Measurements from ENCODE around the gene CDKN2C. TPM values are rescaled to one million over a fixed set of nuclear protein-coding genes. Genes with fewer than 3 reads are reported as not detected.
"Not testable (repeated sequence)": the region's sequence is repeated elsewhere in the genome, so short reads cannot be mapped to it uniquely, and the experiment has no call there.

Gene CDKN2C
- total RNA-seq, 1 experiment from 2014 or later: 66.6 TPM

DNA sequence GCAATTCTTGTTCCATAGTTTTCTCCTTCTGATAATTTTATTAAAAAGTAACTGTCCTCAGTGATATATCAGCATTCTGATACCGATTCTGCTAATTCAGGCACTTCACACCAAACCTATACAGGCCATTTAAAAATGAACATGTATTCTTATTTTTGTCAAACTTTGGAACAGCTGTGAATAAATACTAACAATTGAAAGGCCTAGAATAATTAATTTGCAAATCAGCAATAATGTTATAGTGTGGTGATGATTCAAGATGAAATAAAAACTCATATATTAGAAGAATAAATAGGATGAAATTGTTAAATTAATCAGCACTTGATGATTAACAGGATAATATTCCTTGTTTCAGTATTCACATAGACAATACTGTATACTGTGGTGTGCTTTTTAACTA is 9.9 kb downstream of the CDKN2C start:
- Histone ChIP-seq H3K4me3 (peak overlapping the region; percentile 96), H3K36me3 (peaks cover under 1% of the 10 kb centered on the region; the same call in 1 of the 2 replicates), H3K9me3 (replicated peaks) (no peaks in the 10 kb centered on the region), H3K27me3 (no peaks in the 10 kb centered on the region), H3K27ac (peak overlapping the region; percentile 99), H3K4me1 (peaks cover 22% of the 10 kb centered on the region)
- DNase-seq: no peak

DNA sequence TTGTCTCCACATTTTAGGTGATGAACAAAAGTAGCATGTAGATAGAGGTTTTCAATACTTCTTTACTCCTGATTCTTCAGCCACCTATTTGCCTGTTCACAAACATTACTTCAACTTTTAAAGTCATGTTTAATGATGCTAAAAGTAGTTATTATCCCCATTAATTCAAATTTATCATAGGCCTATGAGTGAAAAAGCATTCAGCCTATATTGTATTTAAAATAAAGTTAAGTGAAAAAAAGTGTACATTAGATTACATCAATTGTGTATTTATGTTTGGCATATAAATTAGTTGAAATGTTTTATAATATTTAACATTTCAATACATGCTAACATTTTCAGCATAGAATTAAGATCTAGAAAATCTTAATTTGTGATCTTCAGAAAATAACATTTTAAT is 10.5 kb downstream of the CDKN2C start:
- no peak overlapping the region for H3K4me3 ChIP-seq
- no peaks in the 10 kb centered on the region for H3K27me3 ChIP-seq
- peaks cover 22% of the 10 kb centered on the region for H3K4me1 ChIP-seq
- no peaks in the 10 kb centered on the region for H3K36me3 ChIP-seq
- peak overlapping the region; percentile 99; the same call in 1 of the 2 replicates for H3K27ac ChIP-seq
- DNase-seq: peak in 1 of 2 experiments; percentile 22
- H3K9me3 ChIP-seq (replicated peaks): no peaks in the 10 kb centered on the region

DNA sequence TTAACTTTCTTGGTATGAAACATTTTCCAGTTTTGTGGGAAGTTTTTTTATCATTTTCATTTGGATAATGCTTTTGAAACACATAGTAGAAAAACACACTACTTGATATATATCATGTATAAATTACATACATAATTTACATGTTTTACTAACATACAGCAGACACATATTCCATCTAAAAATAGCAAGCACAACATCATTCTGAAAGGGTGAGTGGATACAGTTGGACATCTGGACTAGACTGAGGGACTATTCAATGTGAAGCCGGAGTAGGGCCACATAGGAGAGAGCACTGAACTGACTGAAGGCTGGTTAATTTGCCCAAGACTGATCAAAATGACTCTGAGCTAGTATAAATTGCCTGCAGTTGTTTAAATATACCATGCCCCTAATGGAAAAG is 11.7 kb downstream of the CDKN2C start:
- DNase-seq: peak; percentile 11 to 62
- H3K4me1 ChIP-seq: peaks cover 22% of the 10 kb centered on the region
- H3K4me3 ChIP-seq: no peak overlapping the region
- H3K9me3 ChIP-seq (replicated peaks): no peaks in the 10 kb centered on the region
- H3K36me3 ChIP-seq: no peaks in the 10 kb centered on the region
- H3K27ac ChIP-seq: peak overlapping the region; percentile 99; the same call in 1 of the 2 replicates
- no peaks in the 10 kb centered on the region for H3K27me3 ChIP-seq

DNA sequence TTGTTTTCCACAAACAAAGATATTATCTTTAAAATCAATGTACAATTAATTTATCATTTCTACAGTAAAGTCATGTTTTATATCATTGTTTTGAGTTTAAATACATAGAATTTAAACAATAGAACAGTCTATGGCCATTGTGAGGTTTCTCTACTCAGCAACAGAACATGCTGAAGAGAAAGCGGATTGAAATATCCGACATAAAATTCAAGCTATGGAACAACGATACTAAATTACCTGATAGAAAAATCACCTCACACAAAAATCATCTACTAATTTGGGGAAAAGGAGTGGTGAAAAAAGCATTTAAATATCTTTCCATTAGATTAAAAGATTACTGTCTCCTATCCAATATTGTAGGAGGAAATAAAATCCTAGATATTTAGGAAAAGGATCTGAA is 12.6 kb downstream of the CDKN2C start:
- Histone ChIP-seq H3K27ac (no peak overlapping the region), H3K27me3 (no peaks in the 10 kb centered on the region), H3K4me3 (no peak overlapping the region), H3K9me3 (replicated peaks) (no peaks in the 10 kb centered on the region), H3K4me1 (peaks cover 22% of the 10 kb centered on the region), H3K36me3 (no peaks in the 10 kb centered on the region)
- no peak for DNase-seq

DNA sequence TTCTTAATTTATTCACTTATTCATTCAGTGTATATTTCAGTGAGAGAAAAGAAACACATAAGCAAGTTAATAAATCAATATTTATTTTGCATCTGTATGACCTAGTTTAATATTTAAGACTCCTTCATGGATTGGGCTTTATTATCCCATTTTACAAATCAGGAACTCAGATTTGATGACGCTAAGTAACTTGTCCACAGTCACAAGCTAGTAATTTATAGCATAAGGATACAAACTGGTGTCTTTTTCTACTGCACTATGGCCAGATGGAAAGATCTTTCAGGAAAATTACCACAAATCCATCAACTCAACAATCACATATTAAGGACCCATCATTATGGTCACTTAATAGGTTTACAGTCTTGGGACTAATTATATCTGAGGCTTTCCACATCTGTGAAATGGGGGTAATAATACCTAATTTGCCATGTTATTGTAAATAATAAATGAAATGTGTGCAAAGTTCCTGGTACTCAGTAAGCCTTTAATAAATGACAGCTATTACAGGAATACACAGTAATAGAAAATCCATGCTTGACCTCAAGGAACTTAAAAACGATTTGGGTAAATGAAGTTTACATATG is 13.3 kb downstream of the CDKN2C start:
- Histone ChIP-seq H3K4me1 (peaks cover 22% of the 10 kb centered on the region), H3K27ac (no peak overlapping the region), H3K9me3 (replicated peaks) (no peaks in the 10 kb centered on the region), H3K36me3 (no peaks in the 10 kb centered on the region), H3K4me3 (no peak overlapping the region), H3K27me3 (no peaks in the 10 kb centered on the region)
- no peak for DNase-seq

DNA sequence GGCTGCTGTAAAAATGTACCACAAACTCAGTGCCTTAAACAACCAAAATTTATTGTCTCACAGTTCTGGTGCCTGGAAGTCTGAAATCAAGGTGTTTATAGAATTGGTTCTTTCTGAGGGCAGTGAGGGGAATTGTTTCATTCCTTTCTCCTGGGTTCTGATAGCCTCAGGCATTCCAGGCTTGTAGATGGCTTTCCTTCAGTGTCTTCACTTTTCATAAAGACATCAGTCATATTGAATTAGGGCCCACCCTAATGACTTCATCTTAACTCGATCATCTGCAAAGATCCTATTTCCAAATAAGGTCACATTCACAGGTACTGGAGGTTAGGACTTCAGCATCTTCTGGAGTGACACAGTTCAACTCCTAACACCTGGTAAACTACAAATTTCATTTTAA is 15.0 kb downstream of the CDKN2C start:
- Histone ChIP-seq H3K27ac (no peak overlapping the region), H3K4me3 (no peak overlapping the region), H3K27me3 (no peaks in the 10 kb centered on the region), H3K4me1 (peaks cover 19% of the 10 kb centered on the region), H3K36me3 (no peaks in the 10 kb centered on the region), H3K9me3 (replicated peaks) (no peaks in the 10 kb centered on the region)
- DNase-seq: peak in 1 of 2 experiments; percentile 32

DNA sequence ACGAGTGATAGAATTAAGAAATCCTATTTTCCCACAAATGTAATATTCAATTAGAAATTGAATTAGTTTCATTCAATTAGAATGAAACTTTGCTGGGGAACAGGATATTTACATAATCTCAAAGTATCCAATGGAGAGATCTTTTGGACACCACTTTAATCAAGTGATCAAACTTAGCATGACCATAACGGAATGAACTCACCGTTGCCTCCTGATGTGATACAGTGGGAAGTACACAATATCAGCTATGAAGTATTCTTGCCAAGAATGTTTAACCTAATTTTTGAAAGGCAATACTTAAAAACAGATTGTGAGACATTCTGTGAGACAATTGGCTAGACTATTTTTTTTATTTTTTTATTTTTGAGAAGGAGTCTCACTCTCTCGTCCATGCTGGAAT is 16.6 kb downstream of the CDKN2C start:
- no peaks in the 10 kb centered on the region for H3K36me3 ChIP-seq
- H3K9me3 ChIP-seq (replicated peaks): no peaks in the 10 kb centered on the region
- DNase-seq: no peak
- H3K27ac ChIP-seq: no peak overlapping the region
- H3K4me3 ChIP-seq: no peak overlapping the region
- no peaks in the 10 kb centered on the region for H3K27me3 ChIP-seq
- H3K4me1 ChIP-seq: peaks cover 10% of the 10 kb centered on the region

DNA sequence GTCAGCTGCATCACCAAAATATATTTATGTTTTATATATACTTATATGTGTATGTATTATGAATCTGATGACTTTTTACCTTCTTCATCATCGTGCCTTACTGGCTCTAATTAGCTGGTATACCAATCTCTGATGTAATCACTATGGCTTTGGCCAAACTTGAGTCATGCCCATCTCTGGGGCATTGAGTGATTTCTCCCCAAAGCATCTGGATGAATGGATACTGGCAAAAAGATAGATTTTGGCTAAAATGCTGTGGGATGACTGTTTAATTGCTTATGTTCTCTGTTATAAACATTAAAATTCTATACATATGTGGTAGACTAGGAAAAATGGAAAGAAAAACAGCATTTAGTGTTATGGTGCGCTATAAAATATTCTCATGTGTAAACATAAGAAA is 19.6 kb downstream of the CDKN2C start:
- no peaks in the 10 kb centered on the region for H3K27me3 ChIP-seq
- DNase-seq: no peak
- no peak overlapping the region for H3K27ac ChIP-seq
- H3K4me3 ChIP-seq: no peak overlapping the region
- H3K36me3 ChIP-seq: no peaks in the 10 kb centered on the region
- no peaks in the 10 kb centered on the region for H3K9me3 ChIP-seq (replicated peaks)
- H3K4me1 ChIP-seq: no peaks in the 10 kb centered on the region

DNA sequence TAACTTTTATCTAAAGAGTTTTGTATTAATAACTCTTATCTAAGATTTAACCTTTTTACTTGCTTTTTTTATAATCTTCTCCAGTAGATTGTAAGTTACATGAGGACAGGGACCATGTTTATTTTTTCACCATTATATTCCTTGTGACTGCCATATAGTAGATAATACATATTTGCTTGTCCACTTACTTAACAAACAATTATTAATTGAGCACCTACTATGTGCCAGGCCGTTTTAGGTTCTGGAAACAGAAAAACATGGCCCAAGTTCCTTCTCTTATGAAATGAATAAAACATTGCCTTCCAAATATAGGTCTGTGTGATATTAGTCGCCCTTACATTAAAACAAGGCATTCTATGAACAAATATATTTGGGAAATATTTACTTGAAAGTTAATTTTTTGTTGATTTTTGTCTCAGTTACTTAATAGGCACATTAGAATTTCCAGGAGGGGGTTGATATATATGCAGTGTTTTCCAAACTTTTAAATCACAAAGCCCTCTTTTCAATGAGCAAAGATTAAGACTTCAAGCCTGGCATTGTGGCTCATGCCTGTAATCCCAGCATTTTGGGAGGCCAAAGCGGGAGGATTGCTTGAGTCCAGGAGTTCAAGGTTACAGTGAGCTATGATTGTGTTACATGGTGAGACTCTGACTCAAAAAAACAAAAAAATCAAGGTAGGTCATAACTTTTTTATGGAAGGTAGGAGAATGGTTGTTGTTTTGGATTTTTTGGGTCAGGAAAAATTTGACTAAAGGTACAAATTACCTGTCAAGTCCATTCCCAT is 22.7 kb downstream of the CDKN2C start:
- Histone ChIP-seq H3K36me3 (no peaks in the 10 kb centered on the region), H3K9me3 (replicated peaks) (no peaks in the 10 kb centered on the region), H3K4me1 (no peaks in the 10 kb centered on the region), H3K4me3 (no peak overlapping the region), H3K27ac (no peak overlapping the region), H3K27me3 (no peaks in the 10 kb centered on the region)
- DNase-seq: no peak

DNA sequence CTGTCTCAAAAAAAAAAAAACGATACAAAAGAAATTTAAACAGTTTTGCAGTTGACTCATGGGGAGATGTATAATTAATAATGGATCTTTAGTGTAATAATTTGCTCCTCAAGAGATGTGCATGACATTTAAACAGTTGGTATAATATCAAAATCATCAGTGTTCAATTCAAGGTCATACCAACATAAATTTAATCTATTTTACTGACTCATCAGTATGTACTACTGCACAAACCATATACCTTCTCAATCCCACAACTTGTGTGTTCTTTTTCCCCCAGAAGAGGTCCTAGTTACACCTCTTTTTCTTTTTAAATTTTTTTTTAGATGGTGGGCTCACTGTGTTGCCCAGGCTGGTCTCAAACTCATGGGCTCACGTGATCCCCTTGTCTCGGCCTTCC is 23.6 kb downstream of the CDKN2C start:
- DNase-seq: no peak
- no peak overlapping the region for H3K27ac ChIP-seq
- no peaks in the 10 kb centered on the region for H3K36me3 ChIP-seq
- H3K4me1 ChIP-seq: no peaks in the 10 kb centered on the region
- H3K27me3 ChIP-seq: no peaks in the 10 kb centered on the region
- H3K4me3 ChIP-seq: no peak overlapping the region
- no peaks in the 10 kb centered on the region for H3K9me3 ChIP-seq (replicated peaks)

DNA sequence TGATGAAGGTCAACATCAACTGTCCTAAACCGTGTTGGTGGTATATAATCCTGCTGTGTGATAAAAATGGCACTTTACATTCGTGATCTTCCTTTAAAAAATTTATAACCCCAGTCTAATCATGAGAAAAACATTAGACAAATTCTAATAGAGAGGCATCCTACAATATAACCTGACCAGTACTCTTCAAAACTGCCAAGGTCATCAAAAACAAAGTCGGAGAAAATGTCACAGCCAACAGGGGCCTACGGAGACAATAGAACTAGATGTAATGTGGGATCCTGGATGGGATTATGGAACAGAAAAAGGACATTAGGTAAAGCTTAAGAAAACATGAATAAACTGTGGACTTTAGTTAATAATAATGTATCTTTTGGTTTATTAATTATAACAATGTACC is 25.0 kb downstream of the CDKN2C start:
- Histone ChIP-seq H3K27ac (no peak overlapping the region), H3K4me3 (no peak overlapping the region), H3K27me3 (no peaks in the 10 kb centered on the region), H3K36me3 (no peaks in the 10 kb centered on the region), H3K4me1 (no peaks in the 10 kb centered on the region), H3K9me3 (replicated peaks) (no peaks in the 10 kb centered on the region)
- DNase-seq: no peak

DNA sequence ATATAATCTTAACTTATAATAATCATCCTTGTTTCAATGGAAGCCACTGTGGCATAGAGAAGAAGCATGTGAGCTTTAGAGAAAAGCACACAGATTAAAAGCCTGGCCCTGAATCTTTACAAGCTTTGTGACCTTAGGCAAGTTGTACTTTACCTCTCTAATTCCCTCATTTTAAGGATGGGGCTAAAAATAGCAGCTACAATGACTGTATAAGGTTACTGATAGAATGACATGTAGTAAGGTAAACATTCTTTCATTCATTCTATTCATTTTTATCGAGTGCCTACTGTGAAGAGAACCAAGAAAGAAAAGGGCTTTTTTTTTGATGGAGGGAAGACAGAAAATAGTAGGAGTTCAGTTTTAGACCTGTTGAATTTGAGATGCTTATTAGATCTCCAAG is 25.6 kb downstream of the CDKN2C start:
- H3K4me3 ChIP-seq: no peak overlapping the region
- DNase-seq: no peak
- no peaks in the 10 kb centered on the region for H3K27me3 ChIP-seq
- H3K4me1 ChIP-seq: no peaks in the 10 kb centered on the region
- H3K9me3 ChIP-seq (replicated peaks): no peaks in the 10 kb centered on the region
- H3K36me3 ChIP-seq: no peaks in the 10 kb centered on the region
- no peak overlapping the region for H3K27ac ChIP-seq

DNA sequence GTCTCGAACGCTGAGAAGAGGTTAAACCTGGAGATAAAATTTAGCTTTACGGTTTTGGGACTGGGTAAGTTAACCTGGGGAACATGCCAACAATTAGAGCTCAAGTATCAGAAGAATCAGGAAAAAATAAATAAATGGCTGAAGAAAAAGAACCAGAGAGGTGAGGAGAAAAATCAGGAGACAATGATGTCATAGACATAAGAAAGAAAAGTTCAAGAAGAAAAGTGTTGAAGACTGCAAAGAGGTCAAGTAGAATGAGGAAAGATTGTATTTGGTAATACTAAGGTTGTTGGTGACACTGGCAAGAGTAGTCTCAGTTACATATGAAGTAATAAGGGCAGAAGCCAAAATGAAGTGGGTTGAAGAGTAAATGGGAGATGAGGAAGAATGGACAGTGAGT is 26.0 kb downstream of the CDKN2C start:
- Histone ChIP-seq H3K4me1 (no peaks in the 10 kb centered on the region), H3K27ac (no peak overlapping the region), H3K27me3 (no peaks in the 10 kb centered on the region), H3K36me3 (no peaks in the 10 kb centered on the region), H3K9me3 (replicated peaks) (no peaks in the 10 kb centered on the region), H3K4me3 (no peak overlapping the region)
- no peak for DNase-seq

DNA sequence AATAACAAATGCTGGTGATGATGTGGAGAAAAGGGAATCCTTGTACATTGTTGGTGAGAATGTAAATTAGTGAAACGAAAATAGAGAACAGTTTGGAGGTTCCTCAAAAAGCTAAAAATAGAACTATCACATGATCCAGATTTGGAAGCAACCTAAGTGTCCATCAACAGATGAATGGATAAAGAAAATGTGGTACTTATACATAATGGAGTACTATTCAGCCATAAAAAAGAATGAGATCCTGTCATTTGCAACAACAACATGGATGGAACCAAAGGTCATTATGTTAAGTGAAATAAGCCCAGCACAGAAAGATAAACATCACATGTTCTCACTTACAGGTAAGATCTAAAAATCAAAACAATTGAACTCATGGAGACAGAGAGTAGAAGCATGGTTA is 29.3 kb downstream of the CDKN2C start:
- not testable (repeated sequence) for H3K27me3 ChIP-seq; H3K9me3 ChIP-seq (replicated peaks); H3K27ac ChIP-seq; H3K4me1 ChIP-seq; DNase-seq; H3K4me3 ChIP-seq; H3K36me3 ChIP-seq

DNA sequence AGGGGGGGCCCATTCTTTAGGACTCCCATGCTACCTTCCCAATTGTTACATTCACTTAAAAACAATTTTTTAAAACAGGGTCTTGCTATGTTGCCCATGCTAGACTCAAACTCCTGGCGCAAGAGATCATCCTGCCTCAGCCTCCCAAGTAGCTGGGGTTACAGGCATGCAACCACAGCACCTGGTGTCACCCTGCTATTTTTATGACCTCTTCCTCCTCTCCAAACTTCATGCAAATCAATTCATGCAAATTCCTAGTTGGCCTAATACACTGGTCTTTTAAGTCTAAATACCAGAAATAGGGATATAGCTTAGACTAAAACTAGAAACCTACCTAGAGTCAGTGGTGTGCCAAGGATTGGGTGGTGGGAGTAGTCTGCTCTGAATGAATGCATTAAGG is 30.1 kb downstream of the CDKN2C start:
- no peak for DNase-seq
- Histone ChIP-seq H3K4me3 (no peak overlapping the region), H3K27ac (no peak overlapping the region), H3K9me3 (replicated peaks) (no peaks in the 10 kb centered on the region), H3K4me1 (no peaks in the 10 kb centered on the region), H3K27me3 (no peaks in the 10 kb centered on the region), H3K36me3 (no peaks in the 10 kb centered on the region)

DNA sequence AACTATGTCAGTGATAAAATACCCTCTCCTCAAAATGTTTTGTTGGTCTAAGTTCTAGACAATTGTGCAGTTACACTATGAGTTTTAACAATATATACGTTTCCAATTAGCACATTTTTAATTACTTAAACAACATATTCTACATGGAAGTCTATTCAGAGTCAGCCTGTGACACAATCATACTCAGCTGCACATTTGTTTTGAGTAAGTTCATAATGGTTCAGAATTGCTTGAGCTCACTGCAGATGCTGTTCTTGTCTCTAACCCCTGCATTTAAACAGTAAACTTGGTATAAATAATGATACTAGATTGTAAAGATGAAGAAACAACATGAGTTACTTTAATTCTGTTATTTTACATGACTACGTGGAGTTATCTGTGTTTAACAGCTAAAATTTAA is 30.6 kb downstream of the CDKN2C start:
- no peak overlapping the region for H3K27ac ChIP-seq
- H3K4me1 ChIP-seq: no peaks in the 10 kb centered on the region
- H3K4me3 ChIP-seq: no peak overlapping the region
- DNase-seq: no peak
- no peaks in the 10 kb centered on the region for H3K9me3 ChIP-seq (replicated peaks)
- H3K27me3 ChIP-seq: no peaks in the 10 kb centered on the region
- H3K36me3 ChIP-seq: no peaks in the 10 kb centered on the region
